Activated CD8-positive, alpha-beta memory T cell treated with anti-CD3 and anti-CD28 coated beads for 48 hours (primary cell): ENCODE results near the gene DYNLT4.
"Not testable (repeated sequence)": the region's sequence is repeated elsewhere in the genome, so short reads cannot be mapped to it uniquely, and the experiment has no call there.

ENCODE experiments used
- DNase-seq, 3 experiments: peaks; one replicate each; pipeline ENCODE4 v3.0.0-alpha.2; 2020; ENCODE audit warnings: low read depth in 2 of 3, low spot score in 2 of 3

The DYNLT4 gene

DNA sequence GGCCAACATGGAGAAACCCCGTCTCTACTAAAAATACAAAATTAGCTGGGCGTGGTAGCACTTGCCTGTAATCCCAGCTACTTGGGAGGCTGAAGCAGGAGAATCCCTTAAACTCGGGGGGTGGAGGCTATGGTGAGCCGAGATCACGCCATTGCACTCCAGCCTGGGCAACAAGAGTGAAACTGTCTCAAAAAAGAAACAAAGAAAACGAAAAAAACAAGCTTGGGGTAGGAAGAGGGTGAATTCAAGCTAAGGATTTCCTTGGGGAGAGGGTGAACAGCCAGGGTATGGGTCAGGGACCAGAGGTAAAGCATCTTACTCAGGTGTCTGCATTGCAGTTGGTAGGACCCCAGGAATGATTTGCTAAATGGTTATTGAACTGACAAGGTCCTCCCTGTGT, 40.7 kb downstream of the DYNLT4 start:
- DNase-seq = not testable (repeated sequence)

- no peak for DNase-seq
Measured at GRCh38 chr1:44760876-44761275, 46.3 kb downstream of the DYNLT4 start.

DNA sequence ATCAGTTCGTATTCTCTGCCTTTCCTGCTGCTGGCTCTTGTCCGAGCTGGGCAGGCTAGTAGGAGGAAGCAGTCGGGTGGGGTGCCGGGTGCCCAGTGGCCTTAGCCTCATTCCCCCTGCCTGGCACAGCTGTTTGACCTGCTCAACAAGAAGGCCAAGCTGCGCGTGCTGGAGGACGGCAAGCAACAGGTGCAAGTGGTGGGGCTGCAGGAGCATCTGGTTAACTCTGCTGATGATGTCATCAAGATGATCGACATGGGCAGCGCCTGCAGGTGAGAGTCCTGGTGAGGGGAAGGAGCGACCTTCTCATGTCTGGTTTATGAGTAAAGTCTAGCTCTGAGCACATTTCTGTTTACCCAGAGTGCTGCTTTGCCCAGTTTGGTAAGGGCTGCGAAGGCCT, 48.1 kb downstream of the DYNLT4 start:
- DNase-seq = no peak

GRCh38 chr1:44757420-44757819, 49.7 kb downstream of the DYNLT4 start:
- DNase-seq = no peak
